GM18861 (cell line): ENCODE data around the gene MRPS23.

Experiments
- ATAC-seq: cut with Tn5 transposase; IDR thresholded peaks from one replicate; pipeline ENCODE4 v1.9.1; 2021; ENCODE audit not compliant: unreplicated experiment

The MRPS23 gene

GRCh38 chr17:57838857-57839570, 10.8 kb downstream of the MRPS23 start:
- no peak for ATAC-seq

- no peak for ATAC-seq
Measured at GRCh38 chr17:57838453-57838852, 11.4 kb downstream of the MRPS23 start.

- ATAC-seq: no peak
Measured at GRCh38 chr17:57835333-57835900, 14.4 kb downstream of the MRPS23 start.

- ATAC-seq: no peak
Measured at GRCh38 chr17:57834146-57834741, 15.6 kb downstream of the MRPS23 start.

GRCh38 chr17:57833179-57833939, 16.5 kb downstream of the MRPS23 start:
- no peak for ATAC-seq

- ATAC-seq: no peak
Measured at GRCh38 chr17:57832314-57833178, 17.3 kb downstream of the MRPS23 start.

GRCh38 chr17:57830880-57831279, 19.0 kb downstream of the MRPS23 start:
- ATAC-seq: no peak

- ATAC-seq: no peak
Measured at GRCh38 chr17:57823469-57824401, 26.1 kb downstream of the MRPS23 start.

- ATAC-seq: no peak
Measured at GRCh38 chr17:57819867-57820266, 30.0 kb downstream of the MRPS23 start.

GRCh38 chr17:57819285-57819684, 30.6 kb downstream of the MRPS23 start:
- no peak for ATAC-seq

GRCh38 chr17:57818066-57818465, 31.8 kb downstream of the MRPS23 start:
- ATAC-seq: no peak

- ATAC-seq: no peak
Measured at GRCh38 chr17:57817299-57817698, 32.5 kb downstream of the MRPS23 start.

GRCh38 chr17:57814421-57814820, 35.4 kb downstream of the MRPS23 start:
- ATAC-seq: no peak

GRCh38 chr17:57811638-57812280, 38.1 kb downstream of the MRPS23 start:
- ATAC-seq: no peak

- ATAC-seq: no peak
Measured at GRCh38 chr17:57810721-57811637, 38.9 kb downstream of the MRPS23 start.

- ATAC-seq: no peak
Measured at GRCh38 chr17:57809879-57810278, 40.0 kb downstream of the MRPS23 start.

- no peak for ATAC-seq
Measured at GRCh38 chr17:57808882-57809281, 41.0 kb downstream of the MRPS23 start.

GRCh38 chr17:57806167-57806830, 43.5 kb downstream of the MRPS23 start:
- ATAC-seq: no peak
